HG03565 (cell line): ENCODE data around the gene PDGFB.

ENCODE experiments used
- ATAC-seq: cut with Tn5 transposase; IDR thresholded peaks from one replicate; pipeline ENCODE4 v1.9.1; 2021; ENCODE audit warnings: mild to moderate bottlenecking, moderate library complexity; ENCODE audit not compliant: unreplicated experiment

Gene PDGFB

GRCh38 chr22:39176714-39177455, 67.9 kb downstream of the PDGFB start:
- ATAC-seq: no peak

DNA sequence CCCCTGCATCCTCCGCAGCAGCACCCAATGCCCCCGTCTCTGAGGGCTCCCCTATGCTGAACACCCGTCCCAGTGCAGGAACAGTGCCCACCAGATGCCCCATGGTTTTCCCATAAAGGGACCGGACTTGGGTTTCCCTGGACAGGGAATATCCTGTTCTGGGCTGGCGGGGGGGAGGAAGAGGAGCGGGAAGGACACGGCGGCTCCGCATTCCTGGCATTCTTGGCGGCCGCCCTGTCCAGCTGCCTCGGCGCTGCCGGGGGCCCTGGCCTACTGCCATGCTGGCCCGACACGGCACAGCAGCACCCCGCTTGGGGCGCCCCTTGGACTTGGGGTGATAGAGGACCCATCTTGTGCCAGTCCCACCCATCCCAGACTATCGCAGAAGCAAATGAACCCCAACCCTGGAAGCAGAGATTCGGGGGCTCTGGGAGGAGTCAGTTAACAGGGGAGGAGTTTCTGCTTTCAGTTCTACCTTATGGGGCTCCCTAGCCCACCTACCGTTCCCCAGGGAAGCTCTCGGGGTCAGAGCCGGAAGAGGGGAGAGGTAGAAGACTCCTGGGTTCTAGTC, 68.6 kb downstream of the PDGFB start:
- ATAC-seq: no peak

DNA sequence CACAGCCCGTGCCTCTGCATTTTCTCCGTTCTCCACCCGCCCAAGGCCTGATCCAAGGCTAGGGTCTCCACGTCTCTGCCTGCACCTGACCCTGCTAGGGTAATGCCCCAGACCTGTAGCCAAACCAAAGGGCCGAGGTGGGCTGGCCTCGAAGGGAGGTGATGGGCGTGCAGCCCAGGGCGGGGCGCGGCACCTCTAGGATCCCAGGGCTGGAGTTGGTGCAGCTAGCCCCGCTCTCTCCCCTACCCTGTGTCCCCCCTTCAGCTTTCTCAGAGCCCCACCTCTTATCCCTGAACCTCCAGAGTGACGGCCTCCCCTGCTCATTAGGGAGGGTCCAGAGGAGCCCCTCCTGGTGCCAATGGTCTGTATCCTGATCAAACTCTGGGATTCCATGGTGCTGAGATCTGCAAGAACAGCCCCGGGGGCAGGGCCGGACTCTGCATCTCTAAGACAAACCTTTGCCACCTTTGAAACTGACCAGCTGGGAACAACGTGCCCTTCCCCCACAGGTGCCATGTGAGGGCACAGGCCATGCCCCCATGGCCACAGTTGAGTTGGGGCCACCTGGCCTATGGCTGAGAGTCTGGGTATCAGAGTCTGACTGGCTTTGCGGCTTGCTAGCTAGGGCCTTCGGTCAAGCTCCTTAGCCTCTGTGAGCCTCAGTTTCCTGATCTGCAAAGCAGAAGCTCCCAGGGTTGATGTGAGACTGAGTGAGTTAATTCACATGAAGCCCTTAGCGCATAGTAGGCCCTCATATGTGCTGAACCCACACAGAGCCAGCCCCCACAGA, 69.2 kb downstream of the PDGFB start:
- ATAC-seq: no peak

- ATAC-seq: no peak
These were observed 70.1 kb downstream of the PDGFB start for GRCh38 chr22:39174498-39175352.

- ATAC-seq: no peak
These were observed 70.8 kb downstream of the PDGFB start for GRCh38 chr22:39173787-39174497.
